Tibial nerve (tissue), 4 donors: ENCODE measurements around the gene KPNA6. TPM values are rescaled to one million over a fixed set of nuclear protein-coding genes. Genes with fewer than 3 reads are reported as not detected.
"Not testable (repeated sequence)": the region's sequence is repeated elsewhere in the genome, so short reads cannot be mapped to it uniquely, and the experiment has no call there.

Source experiments
- DNase-seq, 2 donors: peaks; one replicate each; pipeline ENCODE4 v3.0.0-alpha.2; 2019; ENCODE audit warnings: low spot score in 2 of 2
- H3K27ac ChIP-seq, 4 donors: fragments of 200-600 bp; sonication (generic) in 3 of 4; one replicate each; pipeline ENCODE4 v1.5.1; 2017 to 2019; ENCODE audit warnings: mild to moderate bottlenecking in 1 of 4
- H3K27me3 ChIP-seq, 2 donors: fragments of 200-600 bp; sonication (generic) in 1 of 2; one replicate each; pipeline versions ENCODE4 v1.5.1 to v1.6.0; 2017 to 2019
- H3K36me3 ChIP-seq, 3 donors: fragments of 200-600 bp; sonication (generic); one replicate each; pipeline ENCODE4 v1.5.1; 2018 to 2019
- H3K4me1 ChIP-seq, 4 donors: fragments of 200-600 bp; sonication (generic) in 3 of 4; one replicate each; pipeline ENCODE4 v1.5.1; 2017 to 2019
- H3K4me3 ChIP-seq, 4 donors: fragments of 200-600 bp; sonication (generic) in 3 of 4; one replicate each; pipeline ENCODE4 v1.5.1; 2017 to 2019; ENCODE audit warnings: mild to moderate bottlenecking in 1 of 4, moderate library complexity in 1 of 4
- H3K9me3 ChIP-seq, 4 donors: fragments of 200-600 bp; sonication (generic) in 3 of 4; one replicate each; pipeline ENCODE4 v1.5.1; 2017 to 2019
- EP300 ChIP-seq, 2 donors: sonication (generic); formaldehyde crosslinking; IDR thresholded peaks; one replicate each; pipeline ENCODE4 v1.6.1; 2017; ENCODE audit warnings: antibody characterized with exemption in 2 of 2, mild to moderate bottlenecking in 1 of 2
- POLR2A ChIP-seq, 2 donors: fragments of 450-650 bp; IDR thresholded peaks; one replicate each; pipeline ENCODE4 v1.6.1; 2017; ENCODE audit warnings: antibody characterized with exemption in 2 of 2, mild to moderate bottlenecking in 2 of 2, moderate library complexity in 2 of 2
- WGBS, 2 donors: methylation state at CpG; one replicate each; pipeline ENCODE4 v1.1.5; 2018; 5-methylcytosine and 5-hydroxymethylcytosine counted together
- total RNA-seq, 4 donors: library from RNA; depleted of rRNA; stranded (reverse); fragments of >200 nt; gene quantifications; one replicate each; pipeline ENCODE4 v1.1.0, GENCODE V29; 2016
- TF ChIP-seq, protein P1 (sequence below), 5 experiments: fragments of 200-600 bp in 3 of 5; fragments of 450-650 bp in 2 of 5; sonication (generic) in 3 of 5; IDR thresholded peaks; one replicate each; pipeline ENCODE4 v1.5.1; 2016 to 2019; ENCODE audit warnings: antibody characterized with exemption in 5 of 5, mild to moderate bottlenecking in 3 of 5, moderate library complexity in 2 of 5

The KPNA6 gene
- total RNA-seq, 4 donors from 2014 or later = 30.3 to 39.3 (median 33.5) TPM

- Histone ChIP-seq H3K36me3 (no peaks in the 10 kb centered on the region), H3K4me1 (peaks cover 0 to 54% (median 7%) of the 10 kb centered on the region in 4 donors), H3K27ac (no peak overlapping the region), H3K27me3 (no peaks in the 10 kb centered on the region), H3K4me3 (no peak overlapping the region), H3K9me3 (no peaks in the 10 kb centered on the region)
- 49 to 52% methylated on average over 5 of the region's 5 CpGs for WGBS, 2 donors
- TF ChIP-seq EP300 (IDR thresholded peaks at IDR 0.05) (no peak), POLR2A (IDR thresholded peaks at IDR 0.05) (no peak)
- TF ChIP-seq, protein P1, sequence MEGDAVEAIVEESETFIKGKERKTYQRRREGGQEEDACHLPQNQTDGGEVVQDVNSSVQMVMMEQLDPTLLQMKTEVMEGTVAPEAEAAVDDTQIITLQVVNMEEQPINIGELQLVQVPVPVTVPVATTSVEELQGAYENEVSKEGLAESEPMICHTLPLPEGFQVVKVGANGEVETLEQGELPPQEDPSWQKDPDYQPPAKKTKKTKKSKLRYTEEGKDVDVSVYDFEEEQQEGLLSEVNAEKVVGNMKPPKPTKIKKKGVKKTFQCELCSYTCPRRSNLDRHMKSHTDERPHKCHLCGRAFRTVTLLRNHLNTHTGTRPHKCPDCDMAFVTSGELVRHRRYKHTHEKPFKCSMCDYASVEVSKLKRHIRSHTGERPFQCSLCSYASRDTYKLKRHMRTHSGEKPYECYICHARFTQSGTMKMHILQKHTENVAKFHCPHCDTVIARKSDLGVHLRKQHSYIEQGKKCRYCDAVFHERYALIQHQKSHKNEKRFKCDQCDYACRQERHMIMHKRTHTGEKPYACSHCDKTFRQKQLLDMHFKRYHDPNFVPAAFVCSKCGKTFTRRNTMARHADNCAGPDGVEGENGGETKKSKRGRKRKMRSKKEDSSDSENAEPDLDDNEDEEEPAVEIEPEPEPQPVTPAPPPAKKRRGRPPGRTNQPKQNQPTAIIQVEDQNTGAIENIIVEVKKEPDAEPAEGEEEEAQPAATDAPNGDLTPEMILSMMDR (IDR thresholded peaks at IDR 0.05) = no peak
- DNase-seq = no peak
Measured at GRCh38 chr1:32122151-32122550, 14.3 kb downstream of the KPNA6 start.

- H3K4me3 ChIP-seq, H3K36me3 ChIP-seq, DNase-seq, H3K9me3 ChIP-seq, H3K27me3 ChIP-seq, H3K27ac ChIP-seq: not testable (repeated sequence)
- WGBS, 2 donors = 95 to 98% methylated on average over 2 of the region's 2 CpGs
- peaks cover 0 to 58% (median 7%) of the 10 kb centered on the region in 4 donors for H3K4me1 ChIP-seq
Measured at GRCh38 chr1:32123361-32123760, 15.5 kb downstream of the KPNA6 start.

- WGBS, 2 donors = 92 to 96% methylated on average over 8 of the region's 8 CpGs
- peaks cover 0 to 57% (median 12%) of the 10 kb centered on the region in 4 donors for H3K4me1 ChIP-seq
- H3K27me3 ChIP-seq = no peaks in the 10 kb centered on the region
Measured at GRCh38 chr1:32125313-32125712, 17.5 kb downstream of the KPNA6 start.

GRCh38 chr1:32126770-32127169 lies 18.9 kb downstream of the KPNA6 start:
- TF ChIP-seq POLR2A (IDR thresholded peaks at IDR 0.05) (no peak), EP300 (IDR thresholded peaks at IDR 0.05) (no peak)
- TF ChIP-seq, protein P1 (IDR thresholded peaks at IDR 0.05) = no peak
- no peak overlapping the region for H3K27ac ChIP-seq
- H3K36me3 ChIP-seq = peaks cover 0 to 5% (median 0%) of the 10 kb centered on the region in 3 donors
- 92 to 96% methylated on average over 3 of the region's 3 CpGs for WGBS, 2 donors
- H3K9me3 ChIP-seq = no peaks in the 10 kb centered on the region
- H3K4me3 ChIP-seq = no peak overlapping the region
- peaks cover 0 to 42% (median 9%) of the 10 kb centered on the region in 4 donors for H3K4me1 ChIP-seq
- no peak for DNase-seq
- H3K27me3 ChIP-seq = no peaks in the 10 kb centered on the region

More at GRCh38 chr1:32125313-32125712, 17.5 kb downstream of the KPNA6 start:
- Histone ChIP-seq H3K27ac (no peak overlapping the region), H3K4me3 (no peak overlapping the region), H3K36me3 (peaks cover 0 to 5% (median 0%) of the 10 kb centered on the region in 3 donors), H3K9me3 (no peaks in the 10 kb centered on the region)
- no peak for TF ChIP-seq POLR2A (IDR thresholded peaks at IDR 0.05)
- TF ChIP-seq, protein P1 (IDR thresholded peaks at IDR 0.05) = no peak
- TF ChIP-seq EP300 (IDR thresholded peaks at IDR 0.05) = no peak
- DNase-seq = no peak

DNA sequence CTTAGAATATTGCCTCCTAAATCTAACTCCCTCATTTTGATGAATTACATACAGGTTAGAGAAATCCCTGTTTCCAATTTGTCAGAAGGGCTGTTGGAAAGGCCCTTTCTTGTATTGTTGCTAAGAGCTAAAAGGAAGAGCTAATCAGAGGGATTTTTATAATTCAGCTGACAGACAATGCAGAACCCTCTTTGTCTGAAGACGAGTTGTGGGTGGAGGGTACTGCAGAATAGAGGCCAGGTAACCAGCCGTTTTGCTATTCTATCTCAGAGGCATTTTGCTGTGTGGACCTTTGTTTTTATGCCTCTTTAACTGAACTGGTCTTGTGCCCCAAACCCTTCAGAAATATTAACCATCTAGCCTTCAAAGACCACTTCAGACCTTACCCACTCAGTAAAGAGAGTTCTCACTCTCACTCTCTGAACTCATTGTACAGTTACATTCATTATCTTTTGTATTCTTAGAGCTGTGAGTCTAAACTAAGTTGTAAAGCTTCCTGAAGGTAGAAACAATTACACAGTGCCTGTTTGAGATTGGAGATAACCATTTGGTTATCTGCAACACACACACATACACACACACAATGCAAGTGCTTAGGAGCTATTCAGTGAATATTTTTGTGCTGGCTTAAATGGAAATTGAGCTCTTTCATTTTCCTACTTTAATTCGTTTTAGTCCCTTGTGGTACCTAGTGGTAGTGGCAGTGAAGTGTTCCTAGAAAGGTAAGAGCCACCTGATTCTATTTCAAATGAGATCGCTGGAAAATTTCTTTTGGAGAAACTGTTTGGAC lies 19.7 kb downstream of the KPNA6 start:
- 59 to 70% methylated on average over 4 of the region's 4 CpGs for WGBS, 2 donors
- TF ChIP-seq, protein P1 (IDR thresholded peaks at IDR 0.05) = no peak
- TF ChIP-seq POLR2A (IDR thresholded peaks at IDR 0.05) = no peak
- TF ChIP-seq EP300 (IDR thresholded peaks at IDR 0.05) = no peak

More for the DNA sequence above, 19.7 kb downstream of the KPNA6 start:
- Histone ChIP-seq H3K27ac (no peak overlapping the region), H3K4me3 (no peak overlapping the region), H3K27me3 (no peaks in the 10 kb centered on the region), H3K9me3 (no peaks in the 10 kb centered on the region), H3K36me3 (peaks cover 0 to 5% (median 0%) of the 10 kb centered on the region in 3 donors), H3K4me1 (peaks cover 0 to 37% (median 6%) of the 10 kb centered on the region in 4 donors)
- no peak for DNase-seq
